IPS-NIHi11 (cell line): Measurements from ENCODE around the gene HEXA.

Source experiments
- DNase-seq: peaks from one replicate; pipeline ENCODE4 v3.0.0; 2012; ENCODE audit warnings: mixed read lengths, low spot score

The HEXA gene

DNA sequence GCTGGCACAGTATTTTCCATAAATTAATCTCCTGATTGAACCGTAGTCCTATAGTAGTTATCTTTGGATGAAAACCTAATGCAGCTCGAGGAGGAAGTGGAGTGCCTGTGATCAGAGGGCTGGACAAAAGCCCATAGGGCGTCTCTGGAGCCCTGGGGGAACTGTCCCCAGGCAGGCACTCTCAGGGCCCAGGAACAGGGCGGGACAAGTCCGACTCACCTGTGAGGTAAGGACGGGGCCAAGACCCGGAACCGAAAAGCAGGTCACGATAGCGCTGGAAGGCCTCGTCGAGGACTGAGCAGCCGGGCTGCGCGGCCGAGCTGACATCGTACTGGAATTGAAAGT lies 341 bp downstream of the HEXA start:
- no peak for DNase-seq

DNA sequence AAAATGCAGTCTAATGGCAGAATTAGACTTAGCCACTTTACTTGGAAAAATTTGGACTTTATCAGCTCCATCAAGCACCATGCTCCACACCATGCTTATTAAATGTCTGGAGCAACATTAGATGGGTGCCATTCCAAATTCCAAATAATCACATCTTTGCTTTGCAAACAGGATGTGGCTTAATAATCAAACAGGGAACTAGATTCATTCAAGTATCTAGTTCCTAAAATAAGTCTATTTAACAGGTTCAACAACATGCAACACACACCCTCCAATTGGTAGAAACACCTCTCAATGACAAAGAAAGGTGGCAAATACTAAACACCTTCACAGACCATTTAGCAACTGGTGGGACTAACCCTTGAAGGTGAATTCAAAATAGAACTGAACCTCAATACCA lies 3.5 kb downstream of the HEXA start:
- DNase-seq, result no peak

GRCh38 chr15:72369964-72370363 lies 5.8 kb downstream of the HEXA start:
- DNase-seq, result no peak

DNA sequence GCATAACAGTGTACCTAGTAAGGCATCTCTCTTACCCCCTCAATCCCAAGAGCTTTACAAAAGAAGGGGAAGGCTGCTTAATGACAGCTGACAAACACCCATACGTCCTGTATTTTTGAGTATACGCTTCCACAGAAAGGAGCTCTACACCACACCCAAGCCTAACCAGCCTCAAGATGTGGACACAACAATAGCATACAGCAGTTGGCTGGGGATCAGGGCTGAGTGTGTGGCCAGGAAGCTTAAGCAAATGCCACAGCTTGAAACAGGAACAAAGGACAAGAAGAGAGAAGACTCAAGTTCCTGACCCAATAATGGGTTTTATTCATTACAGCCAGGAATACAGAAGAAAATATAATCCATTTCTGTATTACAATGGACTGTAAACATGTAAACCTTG lies 6.9 kb downstream of the HEXA start:
- DNase-seq, result no peak

- DNase-seq, result no peak
These were observed 7.5 kb downstream of the HEXA start for GRCh38 chr15:72368325-72368724.

- no peak for DNase-seq
These were observed 10.0 kb downstream of the HEXA start for GRCh38 chr15:72365844-72366243.

DNA sequence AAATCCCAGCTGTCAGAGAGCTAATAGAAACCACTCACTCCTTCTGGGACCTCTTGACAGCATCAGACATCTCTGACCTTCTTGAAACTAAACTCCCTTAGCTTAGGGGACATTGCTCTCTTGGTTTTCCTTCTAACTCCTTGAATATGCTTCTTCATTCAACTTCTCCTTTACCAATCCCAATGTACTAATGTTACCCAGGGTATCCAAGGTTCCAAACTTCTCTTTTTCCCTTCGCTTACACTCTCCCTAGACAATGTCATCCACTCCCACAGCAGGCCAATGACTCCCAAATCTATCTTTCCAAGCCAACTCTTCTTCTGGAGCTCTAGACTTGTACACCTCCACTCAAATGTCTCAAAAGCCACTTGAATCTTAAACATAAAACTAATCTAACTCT lies 14.6 kb downstream of the HEXA start:
- DNase-seq, result no peak

GRCh38 chr15:72358650-72359171 lies 17.1 kb downstream of the HEXA start:
- no peak for DNase-seq

DNA sequence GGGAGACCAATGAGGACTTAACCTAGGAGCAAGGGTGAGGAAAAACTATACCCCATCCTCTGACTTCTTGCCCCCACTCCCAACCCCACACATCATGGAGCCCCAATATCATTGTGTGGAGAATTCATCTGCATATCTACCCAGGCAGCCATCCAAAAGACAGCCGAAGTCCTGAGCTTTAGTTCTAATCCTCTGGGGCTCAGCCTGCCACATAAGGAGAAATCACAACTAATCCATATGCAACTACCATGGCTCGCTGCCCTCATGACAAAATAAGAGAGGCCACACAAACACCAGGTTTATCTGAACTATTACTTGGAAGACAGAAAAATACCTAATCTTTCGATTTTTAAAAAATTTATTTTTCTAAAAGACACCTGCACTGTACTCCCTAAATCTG lies 17.7 kb downstream of the HEXA start:
- no peak for DNase-seq

GRCh38 chr15:72354496-72354895 lies 21.3 kb downstream of the HEXA start:
- no peak for DNase-seq

DNA sequence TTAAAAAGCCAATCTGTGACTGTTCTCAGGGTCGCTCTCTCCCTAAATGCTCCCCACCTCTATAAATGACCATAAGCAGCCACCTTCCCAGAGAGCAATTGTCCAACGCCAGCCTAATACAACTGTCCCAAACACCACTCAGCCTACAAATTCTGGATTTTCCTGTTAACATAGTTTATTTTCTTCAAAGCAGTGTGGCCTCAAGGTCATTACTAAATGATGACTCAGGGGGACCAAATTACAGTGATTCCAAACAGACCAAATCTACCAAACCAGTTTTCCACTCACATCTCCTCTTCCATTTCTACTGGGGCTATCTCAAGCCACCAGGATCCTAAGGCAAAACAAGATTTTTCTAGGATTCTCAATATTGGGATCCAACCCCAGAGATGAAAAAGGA lies 22.5 kb downstream of the HEXA start:
- no peak for DNase-seq

- no peak for DNase-seq
These were observed 30.0 kb downstream of the HEXA start for GRCh38 chr15:72345806-72346205.

DNA sequence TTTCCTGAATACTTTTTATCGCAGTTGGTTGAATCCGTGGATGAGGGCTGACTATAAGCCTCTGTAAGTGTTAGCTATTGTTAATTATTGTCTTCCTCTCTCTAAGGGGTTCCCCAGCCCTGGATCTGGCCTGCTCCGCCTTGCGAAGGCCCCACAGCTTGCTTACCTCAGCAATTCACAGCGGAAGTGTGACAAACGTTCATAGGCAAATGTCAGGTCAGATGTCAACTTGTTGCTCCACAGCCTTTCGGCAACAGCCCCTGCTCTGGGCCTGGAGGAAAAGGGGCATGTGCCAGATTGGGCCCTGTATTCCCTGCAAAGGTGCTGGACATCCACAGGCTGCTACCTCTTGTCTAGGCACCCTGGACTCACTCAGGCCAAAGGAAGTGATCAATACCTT lies 30.5 kb downstream of the HEXA start:
- DNase-seq, result no peak

DNA sequence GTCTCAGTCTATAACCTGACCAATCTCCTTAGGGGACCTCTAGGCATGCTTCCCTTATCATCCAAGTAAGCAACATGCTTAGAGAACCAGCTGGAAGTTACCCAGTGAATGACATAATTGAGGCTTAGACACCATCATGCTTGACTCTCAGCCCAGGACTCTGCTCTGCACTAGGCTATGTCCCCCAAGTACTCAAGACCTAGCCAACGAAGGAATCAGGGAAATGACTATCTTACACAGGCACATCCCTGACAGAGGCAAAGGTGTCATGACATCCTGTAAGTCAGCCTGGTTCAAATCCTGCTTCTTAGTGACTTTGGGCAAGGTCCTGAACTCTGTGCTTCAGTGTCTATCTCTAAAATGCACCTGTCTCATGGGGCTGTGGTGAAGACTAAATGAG lies 31.2 kb downstream of the HEXA start:
- DNase-seq, result no peak

- peak; percentile 72 for DNase-seq
These were observed 33.4 kb downstream of the HEXA start for GRCh38 chr15:72342385-72342784.

DNA sequence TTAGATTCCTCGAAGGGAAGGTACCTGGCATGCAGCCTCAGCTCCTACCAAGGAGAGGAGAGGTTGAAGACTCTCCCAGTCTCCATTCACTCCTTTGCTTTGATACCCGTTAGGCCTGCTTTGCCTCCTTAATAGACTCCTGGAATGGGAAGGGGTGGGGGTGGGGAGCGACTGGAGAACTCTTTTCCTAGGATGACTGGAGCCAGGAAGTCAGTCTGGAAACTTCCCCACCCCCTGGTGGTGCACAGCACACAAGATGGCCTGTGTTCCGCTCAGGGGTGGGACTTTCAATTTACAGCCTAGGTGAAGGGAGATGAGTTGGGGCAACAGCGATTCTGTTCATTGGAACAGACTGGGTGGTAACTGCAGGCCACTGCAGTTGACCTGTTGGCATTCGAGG lies 34.5 kb downstream of the HEXA start:
- peak; percentile 58 for DNase-seq

DNA sequence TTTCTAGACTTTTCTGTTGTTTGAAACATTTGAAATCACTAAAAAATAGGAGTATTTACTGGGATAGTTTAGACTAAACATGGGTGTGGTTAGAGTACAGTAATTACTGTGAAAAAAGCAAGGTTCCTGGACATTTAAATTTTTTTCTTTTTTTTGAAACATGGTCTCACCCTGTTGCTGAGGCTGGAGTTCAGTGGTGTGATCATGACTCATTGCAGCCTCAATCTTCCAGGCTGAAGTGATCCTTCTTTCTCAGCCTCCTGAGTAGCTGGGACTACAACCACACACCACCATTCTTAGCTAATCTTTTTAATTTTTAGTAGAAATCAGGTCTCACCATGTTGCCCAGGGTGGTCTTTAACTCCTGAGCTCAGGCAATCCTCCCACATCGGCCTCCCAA lies 35.4 kb downstream of the HEXA start:
- DNase-seq, result no peak

- no peak for DNase-seq
These were observed 36.0 kb downstream of the HEXA start for GRCh38 chr15:72339777-72340177.

- no peak for DNase-seq
These were observed 37.0 kb downstream of the HEXA start for GRCh38 chr15:72338617-72339321.

DNA sequence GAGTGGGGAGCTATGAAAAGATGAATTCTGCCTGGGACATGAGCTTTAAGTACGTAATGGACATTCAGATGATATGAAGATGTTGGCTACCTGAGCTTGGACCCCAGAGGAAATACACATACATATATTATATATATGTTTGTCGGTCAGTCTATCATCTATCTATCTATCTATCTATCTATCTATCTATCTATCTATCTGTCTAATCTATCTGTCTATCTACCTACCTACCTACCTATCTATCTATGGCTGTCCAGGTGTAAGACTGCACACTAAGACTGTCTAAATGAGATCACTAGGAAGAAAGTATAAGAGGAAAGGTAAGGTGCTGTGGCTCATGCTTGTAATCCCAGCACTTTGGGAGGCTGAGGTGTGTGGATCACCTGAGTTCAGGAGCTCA lies 37.7 kb downstream of the HEXA start:
- DNase-seq, result no peak

DNA sequence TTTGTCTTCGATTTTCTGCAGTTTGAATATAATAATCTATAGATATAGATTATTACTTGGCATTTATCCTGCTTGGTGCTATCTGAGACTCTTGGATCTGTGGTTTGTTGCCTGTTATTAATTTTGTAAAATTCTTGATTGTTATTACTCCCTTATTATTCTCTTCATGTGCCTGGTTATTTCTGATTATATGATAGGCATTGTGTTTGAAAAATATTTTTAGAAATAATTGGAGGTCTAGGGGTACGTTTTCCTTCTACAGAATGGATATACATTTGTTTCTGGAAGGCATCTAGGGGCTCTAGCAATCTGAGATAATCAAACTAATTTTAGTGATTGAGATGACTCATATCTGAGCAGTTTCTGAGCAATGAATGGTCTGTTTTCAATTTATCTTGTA lies 41.0 kb downstream of the HEXA start:
- no peak for DNase-seq

GRCh38 chr15:72331021-72331420 lies 44.8 kb downstream of the HEXA start:
- no peak for DNase-seq

DNA sequence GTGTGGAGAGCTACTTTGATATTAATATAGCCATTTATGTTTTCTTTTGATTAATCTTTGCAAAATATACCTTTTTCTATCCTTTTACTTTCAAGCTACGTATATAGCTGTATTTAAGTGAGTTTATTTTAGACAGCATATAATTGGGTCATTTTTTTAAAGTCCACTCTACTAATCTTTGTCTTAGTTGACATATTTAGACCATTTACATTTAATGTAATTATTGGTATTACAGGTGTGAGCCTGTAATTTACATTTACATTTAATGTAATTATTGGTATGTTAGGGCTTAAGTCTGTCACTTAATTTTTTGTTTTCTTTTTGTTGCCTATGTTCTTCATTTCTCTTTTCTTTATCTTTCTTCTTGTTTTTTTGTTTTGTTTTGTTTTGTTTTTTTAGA lies 52.1 kb downstream of the HEXA start:
- no peak for DNase-seq

DNA sequence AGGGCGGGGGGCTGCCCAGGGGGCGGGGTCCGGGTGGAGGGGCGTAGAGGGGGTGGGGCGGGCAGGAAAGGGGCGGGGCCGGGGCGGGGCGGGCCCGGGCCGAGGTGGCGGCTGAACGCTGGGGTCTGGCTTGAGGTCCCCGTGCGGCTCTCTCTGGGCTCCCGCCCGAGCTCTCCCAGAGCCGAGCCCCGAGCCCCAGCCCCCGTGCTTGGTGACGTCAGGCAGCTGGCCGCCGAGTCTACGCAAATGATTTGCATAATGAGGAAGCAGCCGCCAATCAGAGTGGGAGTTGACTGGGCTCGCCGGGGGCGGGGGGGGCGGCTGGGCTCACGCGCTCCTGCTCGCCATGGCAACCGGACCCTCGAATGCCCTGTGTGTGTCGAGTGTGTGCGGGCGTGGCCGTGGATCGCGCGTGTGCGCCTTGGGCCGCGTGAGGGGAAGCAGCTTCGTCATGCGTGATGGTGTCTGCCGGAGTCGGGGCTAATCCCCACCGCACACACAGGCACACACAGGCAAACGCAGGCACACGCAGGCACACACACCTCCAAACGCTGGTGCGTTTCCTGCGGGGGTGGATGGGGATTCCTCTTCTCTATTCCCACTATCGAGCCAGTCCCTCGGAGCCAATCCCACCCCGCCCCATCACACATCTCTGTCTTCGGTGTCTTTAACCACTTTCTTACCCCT lies 55.7 kb downstream of the HEXA start, which contains the start of gene CELF6:
CELF6 (minus strand) TSS at position 173 of the 687 bp plus-strand sequence. CDS start 283 bp downstream, outside the sequence.
- DNase-seq, result peak; percentile 98
